ENCODE results near the gene FMO2.

GRCh38 chr1:171218661-171219060 is 33.6 kb downstream of the FMO2 start:
- TF ChIP-seq CTCF (IDR thresholded peaks at IDR 0.05), result no peak
- TF ChIP-seq POLR2A (IDR thresholded peaks at IDR 0.05), result no peak

All from body of pancreas (tissue), 4 donors.